H1 (cell line): Measurements from ENCODE around the gene SMCP. TPM values are rescaled to one million over a fixed set of nuclear protein-coding genes. Genes with fewer than 3 reads are reported as not detected.

Source experiments
- CTCF ChIA-PET: fragments of 300-600 bp; sonication (Branson Sonifier 250); formaldehyde crosslinking; loops from one replicate; lab custom pipeline; 2021; ENCODE audit not compliant: partially characterized antibody; lab: Charles Lee
- POLR2A ChIA-PET: fragments of 300-600 bp; sonication (Branson Sonifier 250); formaldehyde crosslinking; loops from one replicate; lab custom pipeline; 2021; ENCODE audit warnings: inconsistent platforms; ENCODE audit not compliant: partially characterized antibody; lab: Charles Lee
- DNase-seq, 2 experiments: peaks; one replicate each; pipeline versions ENCODE4 v3.0.0 to v3.0.0-alpha.2; 2010 to 2022; ENCODE audit warnings: low spot score in 2 of 2, low read depth in 1 of 2, mixed read lengths in 1 of 2
- FAIRE-seq: peaks from 2 replicates; lab custom pipeline; 2011; peaks lifted over from hg19 to GRCh38; lab: Jason Lieb, UNC
- H2AFZ ChIP-seq: 2 replicates; pipeline ENCODE4 v1.8.1; 2012; ENCODE audit warnings: low read length, inconsistent platforms
- H2AK5ac ChIP-seq: 2 replicates; pipeline ENCODE4 v1.6.1; 2013; ENCODE audit warnings: low read depth, low read length
- H2BK120ac ChIP-seq: replicated peaks from 2 replicates; pipeline ENCODE3; 2013; ENCODE audit warnings: low read depth, low read length, inconsistent platforms
- H2BK12ac ChIP-seq: 2 replicates; pipeline ENCODE4 v1.6.1; 2013; ENCODE audit warnings: low read depth, low read length
- H2BK15ac ChIP-seq: 2 replicates; pipeline ENCODE4 v1.6.1; 2013; ENCODE audit warnings: low read length
- H2BK20ac ChIP-seq: 2 replicates; pipeline ENCODE4 v1.6.1; 2013; ENCODE audit warnings: low read length
- H2BK5ac ChIP-seq: 2 replicates; pipeline ENCODE4 v1.6.1; 2013; ENCODE audit warnings: low read depth, low read length
- H3K14ac ChIP-seq: 2 replicates; pipeline ENCODE4 v1.6.1; 2013; ENCODE audit warnings: inconsistent platforms; ENCODE audit not compliant: insufficient read length
- H3K18ac ChIP-seq: 2 replicates; pipeline ENCODE4 v1.6.1; 2013; ENCODE audit warnings: low read length; ENCODE audit errors: extremely low read depth
- H3K23ac ChIP-seq: 2 replicates; pipeline ENCODE4 v1.6.1; 2013; ENCODE audit warnings: inconsistent platforms; ENCODE audit not compliant: insufficient read length
- H3K23me2 ChIP-seq: 2 replicates; pipeline ENCODE4 v1.6.1; 2013; ENCODE audit warnings: low read depth, low read length
- H3K27ac ChIP-seq: 2 replicates; pipeline ENCODE4 v1.6.1; 2011; ENCODE audit warnings: low read depth, low read length, inconsistent platforms
- H3K27me3 ChIP-seq, 4 experiments: replicated peaks in 1 of 4; 1 replicate in 1 of 4; 2 replicates in 3 of 4; pipeline versions ENCODE4 v1.6.1 to v1.8.1; 2011 to 2013; ENCODE audit warnings: low read length in 3 of 4, mild to moderate bottlenecking in 3 of 4, inconsistent platforms in 2 of 4, mixed read lengths in 2 of 4, moderate library complexity in 1 of 4; ENCODE audit not compliant: control insufficient read depth in 3 of 4, insufficient read depth in 3 of 4; ENCODE audit errors: extremely low read depth in 1 of 4
- H3K36me3 ChIP-seq, 4 experiments: 2 replicates each; pipeline versions ENCODE4 v1.6.1 to v1.8.1; 2011 to 2013; ENCODE audit warnings: mild to moderate bottlenecking in 4 of 4, low read length in 3 of 4, moderate library complexity in 2 of 4, control low read depth in 1 of 4, inconsistent platforms in 1 of 4; ENCODE audit not compliant: insufficient read depth in 4 of 4, control insufficient read depth in 2 of 4
- H3K4ac ChIP-seq: replicated peaks from 2 replicates; pipeline ENCODE3; 2013; ENCODE audit warnings: low read length, low read depth, mixed read lengths, inconsistent platforms; ENCODE audit not compliant: insufficient read length
- H3K4me1 ChIP-seq, 4 experiments: replicated peaks in 1 of 4; 1 replicate in 1 of 4; 2 replicates in 3 of 4; pipeline versions ENCODE4 v1.6.1 to v1.8.1; 2011 to 2013; ENCODE audit warnings: low read length in 3 of 4, inconsistent platforms in 2 of 4, mixed read lengths in 1 of 4; ENCODE audit not compliant: insufficient read depth in 4 of 4, control insufficient read depth in 3 of 4
- H3K4me2 ChIP-seq, 2 experiments: 2 replicates each; pipeline versions ENCODE4 v1.6.1 to v1.8.1; 2011 to 2013; ENCODE audit warnings: low read depth in 2 of 2, low read length in 2 of 2, control low read depth in 1 of 2, inconsistent platforms in 1 of 2, mild to moderate bottlenecking in 1 of 2; ENCODE audit not compliant: insufficient read depth in 1 of 2
- H3K4me3 ChIP-seq, 4 experiments: fragments of 200-600, 300-600 bp in 1 of 4; sonication (generic), shearing (Covaris generic), sonication (Bioruptor Twin) in 1 of 4; 2 replicates each; pipeline versions ENCODE4 v1.5.1 to v1.8.1; 2011 to 2016; ENCODE audit warnings: low read length in 4 of 4, low read depth in 3 of 4, control low read depth in 2 of 4, inconsistent platforms in 2 of 4, mild to moderate bottlenecking in 2 of 4, mixed read lengths in 1 of 4, moderate library complexity in 1 of 4; ENCODE audit not compliant: insufficient read depth in 2 of 4; ENCODE audit errors: extremely low read depth in 1 of 4
- H3K56ac ChIP-seq: replicated peaks from 2 replicates; pipeline ENCODE3; 2013; ENCODE audit warnings: low read depth, mild to moderate bottlenecking, mixed read lengths, low read length, inconsistent platforms; ENCODE audit not compliant: insufficient read length
- H3K79me1 ChIP-seq: 2 replicates; pipeline ENCODE4 v1.6.1; 2013; ENCODE audit warnings: low read depth, low read length, control low read depth
- H3K79me2 ChIP-seq, 2 experiments: 2 replicates each; pipeline versions ENCODE4 v1.6.1 to v1.8.1; 2012 to 2013; ENCODE audit warnings: low read length in 2 of 2, mild to moderate bottlenecking in 2 of 2, inconsistent platforms in 1 of 2; ENCODE audit not compliant: insufficient read depth in 2 of 2, control insufficient read depth in 1 of 2
- H3K9ac ChIP-seq, 4 experiments: replicated peaks in 1 of 4; 1 replicate in 1 of 4; 2 replicates in 3 of 4; pipeline versions ENCODE4 v1.6.1 to v1.8.1; 2011 to 2013; ENCODE audit warnings: low read depth in 3 of 4, low read length in 3 of 4, control low read depth in 2 of 4, mild to moderate bottlenecking in 2 of 4, moderate library complexity in 2 of 4, inconsistent platforms in 1 of 4; ENCODE audit errors: extremely low read depth in 1 of 4
- H3K9me3 ChIP-seq, 2 experiments: 2 replicates each; pipeline versions ENCODE4 v1.6.1 to v1.8.1; 2012 to 2013; ENCODE audit warnings: mild to moderate bottlenecking in 2 of 2, moderate library complexity in 2 of 2, control low read depth in 1 of 2, inconsistent platforms in 1 of 2, low read depth in 1 of 2, low read length in 1 of 2, mixed read lengths in 1 of 2; ENCODE audit not compliant: insufficient read depth in 2 of 2
- H4K20me1 ChIP-seq, 2 experiments: replicated peaks in 1 of 2; 2 replicates each; pipeline versions ENCODE3 to v1.8.1; 2011 to 2013; ENCODE audit warnings: inconsistent platforms in 2 of 2, low read length in 2 of 2, mild to moderate bottlenecking in 1 of 2; ENCODE audit not compliant: insufficient read depth in 2 of 2, control insufficient read depth in 1 of 2
- H4K5ac ChIP-seq: 2 replicates; pipeline ENCODE4 v1.6.1; 2013; ENCODE audit warnings: low read length, low read depth, mixed read lengths, inconsistent platforms; ENCODE audit not compliant: insufficient read length
- H4K8ac ChIP-seq: 2 replicates; pipeline ENCODE4 v1.8.0; 2013; ENCODE audit warnings: mild to moderate bottlenecking, moderate library complexity, low read length, inconsistent platforms; ENCODE audit not compliant: insufficient read depth; ENCODE audit errors: extremely low read depth
- H4K91ac ChIP-seq: replicated peaks from 2 replicates; pipeline ENCODE3; 2013; ENCODE audit warnings: low read length, mixed read lengths, inconsistent platforms; ENCODE audit not compliant: insufficient read length
- BACH1 ChIP-seq: IDR thresholded peaks from 2 replicates; pipeline ENCODE4 v1.6.1; 2012; ENCODE audit warnings: low read length, improper control_type of control experiment
- BCL11A ChIP-seq, 2 experiments: IDR thresholded peaks; one replicate each; pipeline ENCODE4 v1.6.1; 2011; ENCODE audit warnings: low read depth in 2 of 2, low read length in 2 of 2, mild to moderate bottlenecking in 2 of 2
- JUN ChIP-seq: IDR thresholded peaks from 2 replicates; pipeline ENCODE4 v1.6.1; 2011; ENCODE audit warnings: low read depth, mild to moderate bottlenecking, improper control_type of control experiment, low read length
- MAFK ChIP-seq: IDR thresholded peaks from 2 replicates; pipeline ENCODE4 v1.6.1; 2012; ENCODE audit warnings: low read depth, mild to moderate bottlenecking, improper control_type of control experiment, low read length
- POLR2A ChIP-seq, 2 experiments: IDR thresholded peaks; 1 replicate in 1 of 2; 2 replicates in 1 of 2; pipeline ENCODE4 v1.6.1; 2011; ENCODE audit warnings: low read depth in 2 of 2, low read length in 2 of 2, mild to moderate bottlenecking in 2 of 2; ENCODE audit errors: control extremely low read depth in 1 of 2
- POLR2AphosphoS5 ChIP-seq: IDR thresholded peaks from 2 replicates; pipeline ENCODE4 v1.6.1; 2011; ENCODE audit warnings: low read depth, low read length
- SP1 ChIP-seq: IDR thresholded peaks from 2 replicates; pipeline ENCODE4 v1.6.1; 2011; ENCODE audit warnings: low read depth, low read length
- SUZ12 ChIP-seq: fragments of 200-600 bp; sonication (generic); IDR thresholded peaks from 2 replicates; pipeline ENCODE4 v1.6.1; 2012; ENCODE audit warnings: mild to moderate bottlenecking, inconsistent platforms, low read length, moderate library complexity, mixed read lengths
- WGBS, 2 experiments: shearing (Covaris generic) in 1 of 2; methylation state at CpG; one replicate each; pipeline versions ENCODE4 v1.1.6 to v1.1.7; 2013 to 2015; ENCODE audit warnings: low lambda C conversion rate in 2 of 2, mixed read lengths in 2 of 2, inconsistent platforms in 1 of 2, low coverage in 1 of 2, missing lambda C conversion rate in 1 of 2; ENCODE audit not compliant: insufficient replicate concordance in 2 of 2, insufficient coverage in 1 of 2, insufficient read length in 1 of 2; ENCODE audit errors: extremely low coverage in 1 of 2, missing lambda C conversion rate in 1 of 2; 5-methylcytosine and 5-hydroxymethylcytosine counted together
- polyA plus RNA-seq, 7 experiments: library from polyadenylated mRNA; depleted of rRNA in 3 of 7; stranded (reverse) in 5 of 7; unstranded in 2 of 7; fragments of >200 nt in 5 of 7; fragments of 200-250 nt in 2 of 7; gene quantifications; 1 replicate in 5 of 7; 2 replicates in 1 of 7; 4 replicates in 1 of 7; pipeline versions ENCODE4 v1.2.1 to v1.2.3, GENCODE V29; 2011 to 2013; ENCODE audit warnings: missing spikeins in 2 of 7, mixed read lengths in 2 of 7
- total RNA-seq: library from RNA; stranded (reverse); fragmentation: NEBNext Ultra II Directional; extraction: Animal tissue kit (Norgen Biotek cat#: 25700); gene quantifications from 2 replicates; pipeline ENCODE4 v1.2.1, GENCODE V29; 2021

Gene SMCP
- total and polyA plus RNA-seq, 2 of the 8 experiments (the other 6 are each of a cell fraction or from before 2014, with no cell fraction given) = not detected

DNA sequence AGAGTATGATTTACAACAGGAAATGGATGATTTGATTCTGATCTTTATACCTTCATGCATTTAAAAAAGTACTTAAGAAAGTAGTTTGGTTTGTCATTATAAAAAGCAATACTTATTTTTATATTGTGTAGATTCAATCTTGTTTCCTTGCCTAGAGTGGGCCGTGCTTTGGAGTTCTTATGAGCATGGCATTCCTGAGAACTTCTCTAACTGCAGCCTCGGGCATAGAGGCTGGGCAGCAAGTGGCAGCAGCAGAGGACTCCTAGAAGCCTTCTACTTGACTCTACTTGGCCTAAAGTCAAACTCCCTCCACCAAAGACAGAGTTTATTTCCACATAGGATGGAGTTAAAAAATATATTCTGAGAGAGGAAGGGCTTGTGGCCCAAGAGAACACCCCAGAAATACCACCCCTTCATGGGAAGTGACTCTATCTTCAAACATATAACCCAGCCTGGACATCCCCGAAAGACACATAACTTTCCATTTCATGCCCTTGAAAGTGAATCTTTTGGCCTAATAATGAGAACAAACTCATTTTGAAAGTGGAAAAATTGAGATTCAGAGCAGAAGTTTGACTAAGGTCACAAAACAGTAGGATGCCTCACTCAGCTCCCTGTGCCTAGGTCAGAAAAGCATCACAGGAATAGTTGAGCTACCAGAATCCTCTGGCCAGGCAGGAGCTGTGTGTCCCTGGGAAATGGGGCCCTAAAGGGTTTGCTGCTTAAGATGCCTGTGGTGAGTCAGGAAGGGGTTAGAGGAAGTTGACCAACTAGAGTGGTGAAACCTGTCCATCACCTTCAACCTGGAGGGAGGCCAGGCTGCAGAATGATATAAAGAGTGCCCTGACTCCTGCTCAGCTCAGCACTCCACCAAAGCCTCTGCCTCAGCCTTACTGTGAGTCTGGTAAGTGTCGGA is 29.8 kb downstream of the SMCP start, which contains the start of gene IVL:
Gene IVL (plus strand): TSS at position 861 of the 916 bp plus-strand sequence. CDS start 1,252 bp downstream, outside the sequence.
- H3K36me3 ChIP-seq = no peaks in the 10 kb centered on the region
- H3K9ac ChIP-seq = no peak within 1 kb of the TSS
- H3K9me3 ChIP-seq = peaks cover 4 to 22% of the 10 kb centered on the region in 2 experiments; a peak in 3 of 4 replicates
- 83% methylated on average over 4 of the region's 4 CpGs; no CpG with 5 or more reads in 1 of the 2 experiments for WGBS, 2 experiments
- no peak within 1 kb of the TSS for H2BK120ac ChIP-seq
- ChIA-PET POLR2A (no interaction called here), CTCF (interaction anchor here (0.7 to 1.0 kb wide), 2 partner anchors 30 to 166 kb away, joined by 3 read pairs; partner anchors contain the start of gene SMCP)
- H3K23ac ChIP-seq = no peak within 1 kb of the TSS
- H4K20me1 ChIP-seq = no peaks in the 10 kb centered on the region
- H3K27ac ChIP-seq = no peak within 1 kb of the TSS
- FAIRE-seq (no peak), DNase-seq (no peak)
- no peak within 1 kb of the TSS for H2AFZ ChIP-seq
- H3K4me1 ChIP-seq = no peaks in the 10 kb centered on the region
- H2BK20ac ChIP-seq = no peak within 1 kb of the TSS
- H3K4me3 ChIP-seq = no peak within 1 kb of the TSS
- H3K18ac ChIP-seq = no peak within 1 kb of the TSS
- TF ChIP-seq MAFK (no peak), JUN (no peak), POLR2A (IDR thresholded peaks at IDR 0.05; ENCODE audit: control extremely low read depth in 1 of 2, low read depth in 2 of 2, low read length in 2 of 2) (no peak), SUZ12 (no peak), BCL11A (IDR thresholded peaks at IDR 0.05; ENCODE audit: low read depth in 2 of 2, low read length in 2 of 2) (no peak), SP1 (no peak), POLR2AphosphoS5 (no peak), BACH1 (no peak)
- H4K5ac ChIP-seq = no peak within 1 kb of the TSS
- no peak within 1 kb of the TSS for H4K8ac ChIP-seq
- H2AK5ac ChIP-seq = no peak within 1 kb of the TSS
- no peak within 1 kb of the TSS for H3K56ac ChIP-seq
- no peak within 1 kb of the TSS for H2BK5ac ChIP-seq
- H3K4ac ChIP-seq = no peak within 1 kb of the TSS
- H3K4me2 ChIP-seq = no peak within 1 kb of the TSS
- H4K91ac ChIP-seq = no peak within 1 kb of the TSS
- no peak within 1 kb of the TSS for H3K14ac ChIP-seq
- H3K23me2 ChIP-seq = no peaks in the 10 kb centered on the region
- no peaks in the 10 kb centered on the region for H3K27me3 ChIP-seq
- H3K79me2 ChIP-seq = no peaks in the 10 kb centered on the region
- H2BK15ac ChIP-seq = no peak within 1 kb of the TSS
- H2BK12ac ChIP-seq = no peak within 1 kb of the TSS
- H3K79me1 ChIP-seq = no peaks in the 10 kb centered on the region
